ENCODE results near the gene SLC7A5.
"Not testable (repeated sequence)": the region's sequence is repeated elsewhere in the genome, so short reads cannot be mapped to it uniquely, and the experiment has no call there.

DNA sequence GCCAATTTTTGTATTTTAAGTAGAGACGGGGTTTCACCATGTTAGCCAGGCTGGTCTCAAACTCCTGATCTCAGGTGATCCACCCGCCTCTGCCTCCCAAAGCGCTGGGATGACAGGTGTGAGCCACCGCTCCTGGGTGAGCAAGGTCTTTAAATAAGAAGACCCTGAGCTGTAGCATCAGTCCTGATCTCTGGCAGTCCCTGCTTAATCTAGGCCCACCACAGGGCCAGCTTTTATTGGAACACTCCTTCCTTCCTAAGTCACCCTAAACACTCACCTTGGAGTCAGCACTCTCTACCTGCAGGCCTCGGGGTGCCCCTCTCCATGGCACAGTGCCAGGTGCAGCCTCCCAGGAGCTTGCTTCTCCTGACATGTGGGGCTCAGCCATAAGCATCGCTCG is 36.2 kb upstream of the SLC7A5 start:
- TF ChIP-seq, protein P1, sequence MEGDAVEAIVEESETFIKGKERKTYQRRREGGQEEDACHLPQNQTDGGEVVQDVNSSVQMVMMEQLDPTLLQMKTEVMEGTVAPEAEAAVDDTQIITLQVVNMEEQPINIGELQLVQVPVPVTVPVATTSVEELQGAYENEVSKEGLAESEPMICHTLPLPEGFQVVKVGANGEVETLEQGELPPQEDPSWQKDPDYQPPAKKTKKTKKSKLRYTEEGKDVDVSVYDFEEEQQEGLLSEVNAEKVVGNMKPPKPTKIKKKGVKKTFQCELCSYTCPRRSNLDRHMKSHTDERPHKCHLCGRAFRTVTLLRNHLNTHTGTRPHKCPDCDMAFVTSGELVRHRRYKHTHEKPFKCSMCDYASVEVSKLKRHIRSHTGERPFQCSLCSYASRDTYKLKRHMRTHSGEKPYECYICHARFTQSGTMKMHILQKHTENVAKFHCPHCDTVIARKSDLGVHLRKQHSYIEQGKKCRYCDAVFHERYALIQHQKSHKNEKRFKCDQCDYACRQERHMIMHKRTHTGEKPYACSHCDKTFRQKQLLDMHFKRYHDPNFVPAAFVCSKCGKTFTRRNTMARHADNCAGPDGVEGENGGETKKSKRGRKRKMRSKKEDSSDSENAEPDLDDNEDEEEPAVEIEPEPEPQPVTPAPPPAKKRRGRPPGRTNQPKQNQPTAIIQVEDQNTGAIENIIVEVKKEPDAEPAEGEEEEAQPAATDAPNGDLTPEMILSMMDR (IDR thresholded peaks at IDR 0.05; ENCODE audit: extremely low read depth in 1 of 2, insufficient read depth in 1 of 2, low read depth in 1 of 2, low read length in 2 of 2): not testable (repeated sequence)
- TF ChIP-seq EZH2 (IDR thresholded peaks at IDR 0.05; ENCODE audit: borderline replicate concordance, low read depth, low read length, severe bottlenecking); POLR2AphosphoS5 (IDR thresholded peaks at IDR 0.05; ENCODE audit: insufficient read depth, low read depth, low read length); POLR2A (IDR thresholded peaks at IDR 0.05; ENCODE audit: low read depth, low read length); JUN (IDR thresholded peaks at IDR 0.05; ENCODE audit: borderline replicate concordance, insufficient read depth, insufficient read length, low read depth); MYC (IDR thresholded peaks at IDR 0.05; ENCODE audit: low read depth, low read length); GATA2 (IDR thresholded peaks at IDR 0.05; ENCODE audit: insufficient read depth, insufficient read length, low read depth, low read length); FOS (IDR thresholded peaks at IDR 0.05; ENCODE audit: borderline replicate concordance, insufficient read depth, low read length): not testable (repeated sequence)
- TF ChIP-seq, protein P2, sequence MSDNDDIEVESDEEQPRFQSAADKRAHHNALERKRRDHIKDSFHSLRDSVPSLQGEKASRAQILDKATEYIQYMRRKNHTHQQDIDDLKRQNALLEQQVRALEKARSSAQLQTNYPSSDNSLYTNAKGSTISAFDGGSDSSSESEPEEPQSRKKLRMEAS (IDR thresholded peaks at IDR 0.05; ENCODE audit: insufficient read depth, insufficient read length): not testable (repeated sequence)
